IPS DF 19.7 (cell line): ENCODE measurements around the gene CALHM5.
A peak's percentile ranks its signal among the peaks of the same experiment; 100 is the strongest.

Source experiments
- DNase-seq: peaks from one replicate; pipeline ENCODE4 v3.0.0-alpha.2; 2013; ENCODE audit warnings: low read depth, low spot score

The CALHM5 gene

GRCh38 chr6:116547358-116547757, 35.9 kb downstream of the CALHM5 start:
- DNase-seq = no peak

GRCh38 chr6:116550796-116551195, 39.4 kb downstream of the CALHM5 start:
- DNase-seq = no peak

GRCh38 chr6:116553451-116553850, 42.0 kb downstream of the CALHM5 start, which contains the start of gene CALHM4:
Gene CALHM4 (plus strand): TSS chr6:116553751. CDS start chr6:116553794, 43 bp downstream.
- no peak for DNase-seq

GRCh38 chr6:116556065-116556464, 44.6 kb downstream of the CALHM5 start:
- DNase-seq = no peak

- DNase-seq = no peak
Observed at GRCh38 chr6:116556814-116557415, 45.5 kb downstream of the CALHM5 start.

GRCh38 chr6:116557893-116558292, 46.5 kb downstream of the CALHM5 start:
- no peak for DNase-seq

GRCh38 chr6:116560130-116560529, 48.7 kb downstream of the CALHM5 start:
- no peak for DNase-seq

- DNase-seq = no peak
Observed at GRCh38 chr6:116561377-116562018, 50.1 kb downstream of the CALHM5 start.

GRCh38 chr6:116562019-116562403, 50.6 kb downstream of the CALHM5 start:
- DNase-seq = no peak

GRCh38 chr6:116562614-116563013, 51.2 kb downstream of the CALHM5 start:
- DNase-seq = no peak

GRCh38 chr6:116563830-116564229, 52.4 kb downstream of the CALHM5 start:
- DNase-seq = no peak

- no peak for DNase-seq
Observed at GRCh38 chr6:116564311-116564710, 52.9 kb downstream of the CALHM5 start.

- no peak for DNase-seq
Observed at GRCh38 chr6:116564921-116565872, 53.8 kb downstream of the CALHM5 start.

GRCh38 chr6:116568111-116568510, 56.7 kb downstream of the CALHM5 start:
- DNase-seq = no peak

GRCh38 chr6:116568821-116569755, 57.6 kb downstream of the CALHM5 start:
- DNase-seq = no peak

GRCh38 chr6:116570856-116571682, 59.6 kb downstream of the CALHM5 start, which contains the start of gene RWDD1:
Gene RWDD1 (plus strand): TSS chr6:116571504. CDS start chr6:116571583, 79 bp downstream.
- peak; percentile 98 for DNase-seq

GRCh38 chr6:116571683-116572000, 60.2 kb downstream of the CALHM5 start:
- no peak for DNase-seq

- no peak for DNase-seq
Observed at GRCh38 chr6:116572162-116572561, 60.7 kb downstream of the CALHM5 start.
